ENCODE results near the gene LCP1.
A peak's percentile ranks its signal among the peaks of the same experiment; 100 is the strongest.

Gene LCP1

GRCh38 chr13:46129955-46130618 is 51.9 kb downstream of the LCP1 start:
- DNase-seq (ENCODE audit: low read depth in 3 of 3) = no peak

GRCh38 chr13:46129124-46129523 is 52.9 kb downstream of the LCP1 start:
- DNase-seq (ENCODE audit: low read depth in 3 of 3) = no peak

DNA sequence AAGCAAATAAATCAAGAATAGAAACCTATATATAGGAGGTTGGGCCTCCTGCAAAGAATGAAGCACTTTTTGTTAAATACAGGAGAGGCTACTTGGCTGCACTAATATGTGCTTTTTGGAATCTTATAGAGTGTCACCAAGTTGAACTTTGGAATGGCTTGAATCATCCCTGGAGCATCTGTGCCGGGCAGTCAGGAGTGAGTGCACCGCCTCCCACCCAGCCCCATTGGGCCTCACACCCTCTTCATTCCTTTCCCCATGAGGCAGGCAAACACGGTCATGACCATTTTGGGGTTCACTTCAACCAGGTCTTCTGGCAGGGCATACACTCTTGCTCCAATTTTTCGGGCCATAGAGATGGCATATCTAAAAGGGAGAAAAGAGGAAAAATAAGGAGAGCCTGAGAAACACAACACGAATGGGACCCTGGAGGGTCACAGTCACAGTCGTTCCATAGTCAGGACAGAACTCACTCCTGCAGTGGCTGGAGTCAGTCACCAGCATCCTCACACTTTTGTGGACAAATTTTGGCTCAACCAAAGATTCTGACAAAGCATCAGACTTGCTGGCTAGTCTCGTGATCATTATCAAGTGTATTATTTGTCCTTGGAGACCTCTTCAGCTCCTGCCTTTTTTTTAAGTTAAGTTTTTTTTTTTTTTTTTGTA is 54.5 kb downstream of the LCP1 start:
- no peak for DNase-seq (ENCODE audit: low read depth in 3 of 3)

DNA sequence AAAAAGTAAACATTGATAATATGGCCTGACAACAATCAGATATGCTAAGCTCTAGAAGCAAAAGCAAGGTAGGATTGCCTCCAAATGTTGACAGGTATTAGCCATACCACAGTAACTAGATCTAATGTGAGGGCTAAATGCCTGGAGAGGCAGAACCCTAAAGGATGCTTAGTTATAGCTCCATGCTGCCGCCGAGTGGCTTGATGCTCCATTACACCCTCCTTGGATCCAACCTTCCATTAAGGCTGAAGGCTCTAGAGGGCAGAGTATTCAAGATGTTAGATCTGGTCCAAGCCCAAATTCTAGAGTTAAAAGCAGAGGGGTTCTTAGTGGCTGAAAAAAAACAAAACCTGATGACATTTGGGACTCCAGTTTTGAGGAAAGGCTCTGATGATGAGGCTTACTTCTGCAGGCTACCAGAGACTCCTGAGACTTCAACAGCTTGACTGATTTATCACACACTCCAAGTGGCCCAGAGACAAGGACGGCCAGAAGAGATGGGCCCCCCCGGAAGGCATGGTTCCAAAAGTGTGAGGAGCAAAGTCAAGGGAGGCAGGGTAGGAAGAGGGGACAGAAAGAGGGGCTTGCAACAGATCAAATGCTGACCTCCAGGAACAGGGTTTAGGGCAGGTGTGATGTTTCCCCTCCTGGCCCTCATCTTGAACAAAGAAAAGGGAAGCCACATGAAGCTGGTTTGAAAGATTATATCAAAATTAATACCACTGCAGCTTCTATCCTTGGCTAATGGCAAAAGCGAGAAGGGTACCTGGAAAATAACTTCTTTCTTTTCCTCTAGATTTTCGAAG is 55.2 kb downstream of the LCP1 start:
- DNase-seq (ENCODE audit: low read depth in 3 of 3) = peak; percentile 32 to 52 (median 51)

GRCh38 chr13:46126056-46126455 is 55.9 kb downstream of the LCP1 start:
- DNase-seq (ENCODE audit: low read depth in 3 of 3) = no peak

DNA sequence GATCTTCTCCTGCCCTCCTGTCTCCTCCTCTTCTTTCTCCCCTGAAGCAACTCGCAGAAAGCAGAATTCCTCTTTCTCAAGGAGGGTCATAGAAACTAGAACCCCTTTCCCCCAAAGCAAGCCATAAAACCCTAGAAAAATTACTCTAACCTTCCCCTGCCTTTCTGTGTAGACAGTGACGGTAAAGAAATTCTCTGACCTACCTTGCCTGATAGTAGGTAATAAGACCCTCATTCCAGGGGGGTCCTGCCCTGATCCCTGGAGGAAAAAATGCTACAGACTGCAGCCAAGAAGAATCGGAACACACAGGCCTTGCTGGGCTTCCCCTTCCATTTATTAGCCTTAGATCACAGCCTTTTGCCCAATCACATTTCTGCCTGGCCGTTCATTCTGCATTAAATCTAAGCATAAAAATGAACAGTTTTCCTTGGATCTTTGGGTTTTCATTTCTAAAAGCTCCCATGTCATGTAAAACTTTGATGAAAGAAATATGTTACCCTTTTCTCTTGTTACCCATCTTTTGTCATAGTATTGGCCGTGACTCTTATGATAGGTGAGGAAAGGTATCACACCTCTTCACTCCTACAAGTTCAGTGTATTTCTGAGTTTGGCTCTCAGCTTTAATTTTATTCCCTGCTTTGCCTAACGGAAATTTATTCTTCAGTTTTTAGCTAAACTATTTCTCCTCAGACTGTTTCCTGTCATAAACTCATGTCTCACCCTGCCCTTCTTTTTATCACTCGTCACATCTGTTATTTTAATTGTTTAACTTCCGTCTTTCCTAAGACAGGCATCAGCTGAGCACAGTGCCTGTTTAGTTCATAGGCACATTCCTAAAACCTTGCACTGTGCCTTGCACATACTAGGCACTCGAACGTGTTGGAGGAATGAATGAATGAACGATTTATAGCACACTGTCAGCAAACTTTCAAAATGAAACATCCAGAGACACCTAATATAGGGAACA is 56.7 kb downstream of the LCP1 start:
- DNase-seq (ENCODE audit: low read depth in 3 of 3) = no peak

DNA sequence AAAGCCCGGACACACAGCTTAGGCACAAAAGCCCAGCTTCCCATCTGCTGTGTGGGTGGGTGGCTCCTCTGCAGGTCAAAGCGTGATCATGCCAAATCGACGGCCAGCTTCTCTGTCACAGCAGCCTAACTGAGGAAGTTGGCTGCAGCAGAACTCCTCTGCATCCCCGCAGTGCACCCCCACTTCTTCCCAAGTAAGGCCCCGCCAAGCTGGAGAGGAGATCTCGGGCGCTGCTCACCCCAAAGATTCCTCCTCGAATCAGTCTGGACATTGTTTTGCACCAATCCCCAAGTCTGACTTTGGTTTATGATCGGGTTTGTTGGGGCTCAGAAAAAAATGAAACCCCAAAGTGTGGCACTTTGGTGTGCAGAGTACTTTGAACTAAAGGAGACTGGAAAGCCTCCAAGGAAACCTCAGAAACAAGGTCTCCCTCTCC is 57.4 kb downstream of the LCP1 start:
- DNase-seq (ENCODE audit: low read depth in 3 of 3) = no peak

GRCh38 chr13:46122304-46122703 is 59.7 kb downstream of the LCP1 start:
- no peak for DNase-seq (ENCODE audit: low read depth in 3 of 3)

GRCh38 chr13:46121597-46122163 is 60.3 kb downstream of the LCP1 start:
- no peak for DNase-seq (ENCODE audit: low read depth in 3 of 3)

GRCh38 chr13:46121033-46121432 is 60.9 kb downstream of the LCP1 start:
- no peak for DNase-seq (ENCODE audit: low read depth in 3 of 3)

- DNase-seq (ENCODE audit: low read depth in 3 of 3) = no peak
Observed at GRCh38 chr13:46119883-46120614, 61.9 kb downstream of the LCP1 start.

GRCh38 chr13:46116653-46117502 is 65.1 kb downstream of the LCP1 start:
- no peak for DNase-seq (ENCODE audit: low read depth in 3 of 3)

DNA sequence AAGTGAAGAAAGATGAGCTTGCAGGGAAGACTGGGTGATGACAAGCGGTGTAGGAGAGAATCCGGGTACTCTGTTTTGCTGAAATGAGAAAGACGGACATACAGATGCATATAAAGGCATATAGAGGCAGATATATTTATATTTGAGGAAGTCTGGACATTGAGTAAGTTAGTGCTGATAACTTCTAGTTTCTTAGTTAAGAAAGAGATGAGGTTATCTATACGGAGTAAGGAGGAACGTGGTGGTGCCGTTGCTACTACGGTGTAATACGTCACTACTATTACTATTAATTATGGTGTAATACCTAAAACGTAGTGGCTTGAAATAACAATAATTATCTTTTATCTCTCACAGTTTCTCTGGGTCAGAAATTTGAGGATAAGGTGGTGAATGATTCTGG is 67.4 kb downstream of the LCP1 start:
- no peak for DNase-seq (ENCODE audit: low read depth in 3 of 3)

DNA sequence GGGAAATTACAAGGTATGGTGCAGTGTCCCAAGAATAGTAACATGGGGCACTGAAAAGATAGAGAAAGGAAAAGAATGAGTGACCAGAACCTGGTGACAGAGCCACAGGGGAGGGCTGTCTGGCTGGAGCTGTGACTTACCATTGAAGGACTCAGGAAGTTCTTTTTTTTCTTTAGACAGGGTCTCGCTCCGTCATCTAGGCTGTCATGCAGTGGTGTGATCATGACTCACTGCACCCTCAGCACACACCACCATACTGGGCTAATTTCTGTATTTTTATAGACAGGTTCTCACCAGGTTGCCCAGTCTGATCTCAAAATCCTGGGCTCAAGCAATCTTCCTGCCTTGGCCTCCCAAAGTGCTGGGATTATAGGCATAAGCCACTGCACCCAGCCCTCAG is 68.4 kb downstream of the LCP1 start:
- DNase-seq (ENCODE audit: low read depth in 3 of 3) = no peak

DNA sequence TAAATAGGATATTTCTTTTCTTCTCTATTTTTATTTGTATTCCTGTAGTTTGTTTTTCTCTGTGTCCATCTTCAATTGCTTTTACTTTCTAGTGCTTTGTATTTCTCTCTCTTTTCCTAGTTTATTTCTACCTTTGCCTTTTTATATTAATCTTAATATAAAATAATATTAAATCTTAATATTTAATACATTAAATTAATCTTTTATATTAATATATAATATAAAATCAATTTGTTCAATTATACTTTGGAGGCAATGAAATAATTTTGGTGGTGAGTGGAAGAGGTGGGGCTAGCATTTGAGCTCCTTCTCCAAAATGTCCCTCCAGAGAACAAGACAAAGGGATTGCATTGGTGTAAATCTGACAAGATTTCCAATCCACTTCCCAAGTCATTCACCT is 70.8 kb downstream of the LCP1 start:
- DNase-seq (ENCODE audit: low read depth in 3 of 3) = no peak

DNA sequence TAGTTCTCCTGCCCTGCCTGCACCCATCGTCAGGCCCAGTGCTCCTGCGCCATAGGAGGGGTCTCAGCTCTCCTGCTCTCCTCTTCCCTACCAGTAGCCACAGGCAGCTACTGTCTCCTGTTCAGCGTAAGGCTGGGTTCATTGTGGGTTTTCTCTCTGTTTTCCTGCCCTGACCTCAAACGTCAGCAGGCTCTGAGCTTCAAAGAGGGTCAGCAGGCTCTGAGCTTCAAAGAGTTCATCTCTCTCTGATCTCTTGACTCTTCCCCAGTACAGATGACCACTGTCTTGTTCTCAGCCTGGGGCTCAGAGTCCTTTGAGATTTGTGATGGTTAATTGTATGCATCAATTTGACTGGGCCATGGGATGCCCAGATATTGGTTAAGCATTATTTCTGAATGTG is 72.5 kb downstream of the LCP1 start:
- no peak for DNase-seq (ENCODE audit: low read depth in 3 of 3)

- DNase-seq (ENCODE audit: low read depth in 3 of 3) = no peak
Observed at GRCh38 chr13:46106839-46107371, 75.1 kb downstream of the LCP1 start.

DNA sequence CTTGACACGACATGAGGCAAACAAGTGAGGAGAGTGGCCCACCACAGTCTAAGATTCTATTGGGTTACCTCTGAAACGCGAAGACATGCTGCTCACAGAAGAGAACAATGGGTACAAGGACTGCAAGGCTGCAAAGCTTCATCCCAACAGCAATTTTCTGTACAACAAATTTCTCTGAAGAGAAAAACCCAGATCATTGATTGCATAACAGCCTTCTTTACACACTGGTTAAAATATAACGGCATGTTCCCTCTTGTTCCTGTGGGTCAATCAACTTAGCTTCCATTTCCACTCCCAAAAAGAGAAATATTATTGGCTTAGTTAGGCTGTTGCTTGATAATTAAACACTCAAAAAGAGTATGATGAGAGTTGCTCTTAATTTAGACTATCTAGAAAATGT is 77.1 kb downstream of the LCP1 start, which contains the start of gene CPB2:
Gene CPB2, minus strand, starts transcription at position 166 of the 400 bp plus-strand sequence. Its CDS starts 24 bp downstream, at position 142.
- no peak for DNase-seq (ENCODE audit: low read depth in 3 of 3)

- DNase-seq (ENCODE audit: low read depth in 3 of 3) = no peak
Observed at GRCh38 chr13:46103037-46103436, 78.9 kb downstream of the LCP1 start.

Measured in stimulated activated CD4-positive, alpha-beta T cell treated with anti-CD3 and anti-CD28 coated beads, TNF-alpha, amount 100 ng/mL, for 48 hours (primary cell).